AML-193 (cell line): ENCODE results near the gene LRCH3.

Experiments used
- DNase-seq, 2 experiments: peaks; one replicate each; lab custom pipeline; 2025; lab: John Stamatoyannopoulos, UW

LRCH3 gene

GRCh38 chr3:197791113-197791891 lies at the start of gene LRCH3:
Gene LRCH3, plus strand, starts transcription at chr3:197791254. Its CDS starts 25 bp downstream, at chr3:197791279.
- DNase-seq, result peak; percentile 72 to 82

GRCh38 chr3:197742787-197743186 lies 48.3 kb upstream of the LRCH3 start:
- DNase-seq, result no peak

GRCh38 chr3:197746209-197746608 lies 44.8 kb upstream of the LRCH3 start:
- no peak for DNase-seq

- peak in 1 of 2 experiments; percentile 24 for DNase-seq
Measured at GRCh38 chr3:197746801-197747237, 44.2 kb upstream of the LRCH3 start.

GRCh38 chr3:197748597-197749314 lies 42.3 kb upstream of the LRCH3 start:
- peak; percentile 43 to 58 for DNase-seq

- peak; percentile 66 to 67 for DNase-seq
Measured at GRCh38 chr3:197749315-197749600, 41.8 kb upstream of the LRCH3 start.

GRCh38 chr3:197749601-197750395 lies 41.3 kb upstream of the LRCH3 start, which contains the start of gene FYTTD1:
Gene FYTTD1, plus strand, starts transcription at chr3:197749883. Its CDS starts 89 bp downstream, at chr3:197749972.
- DNase-seq, result peak; percentile 85 to 91

- DNase-seq, result peak; percentile 44 to 48
Measured at GRCh38 chr3:197750396-197750831, 40.6 kb upstream of the LRCH3 start.

GRCh38 chr3:197750858-197751737 lies 40.0 kb upstream of the LRCH3 start:
- DNase-seq, result peak; percentile 64 to 73

GRCh38 chr3:197752107-197752506 lies 38.9 kb upstream of the LRCH3 start:
- DNase-seq, result no peak

- peak; percentile 32 to 58 for DNase-seq
Measured at GRCh38 chr3:197753263-197753662, 37.8 kb upstream of the LRCH3 start.

GRCh38 chr3:197756704-197757103 lies 34.4 kb upstream of the LRCH3 start:
- no peak for DNase-seq

GRCh38 chr3:197758512-197758911 lies 32.5 kb upstream of the LRCH3 start:
- no peak for DNase-seq

GRCh38 chr3:197761784-197762183 lies 29.3 kb upstream of the LRCH3 start:
- DNase-seq, result no peak

- DNase-seq, result no peak
Measured at GRCh38 chr3:197775317-197775716, 15.7 kb upstream of the LRCH3 start.

- DNase-seq, result no peak
Measured at GRCh38 chr3:197782230-197782629, 8.8 kb upstream of the LRCH3 start.

- DNase-seq, result no peak
Measured at GRCh38 chr3:197784019-197784585, 7.0 kb upstream of the LRCH3 start.

- no peak for DNase-seq
Measured at GRCh38 chr3:197787412-197787811, 3.6 kb upstream of the LRCH3 start.

- no peak for DNase-seq
Measured at GRCh38 chr3:197789309-197789708, 1.7 kb upstream of the LRCH3 start.

- no peak for DNase-seq
Measured at GRCh38 chr3:197790033-197790432, 1.0 kb upstream of the LRCH3 start.
